Upper lobe of right lung (tissue), 1 donor: ENCODE measurements around the gene ADGRV1. TPM values are rescaled to one million over a fixed set of nuclear protein-coding genes. Genes with fewer than 3 reads are reported as not detected.

Experiments used
- ATAC-seq: fragments of 200-7000 bp; cut with Tn5 transposase; one replicate; pipeline ENCODE4 v1.9.1; 2020; ENCODE audit warnings: mild to moderate bottlenecking, moderate library complexity
- DNase-seq: peaks from one replicate; pipeline ENCODE4 v3.0.0-alpha.2; 2020
- H3K27ac ChIP-seq: fragments of 200-600 bp; one replicate; pipeline ENCODE4 v1.8.0; 2022
- H3K27me3 ChIP-seq: fragments of 200-600 bp; one replicate; pipeline ENCODE4 v1.8.0; 2022; ENCODE audit warnings: mild to moderate bottlenecking
- H3K36me3 ChIP-seq: fragments of 200-600 bp; one replicate; pipeline ENCODE4 v1.8.0; 2022
- H3K4me1 ChIP-seq: fragments of 200-600 bp; one replicate; pipeline ENCODE4 v1.8.0; 2022
- H3K4me3 ChIP-seq: fragments of 200-600 bp; one replicate; pipeline ENCODE4 v1.8.0; 2022; ENCODE audit warnings: mild to moderate bottlenecking
- H3K9me3 ChIP-seq: fragments of 200-600 bp; one replicate; pipeline ENCODE4 v1.8.0; 2022
- CTCF ChIP-seq: fragments of 200-600 bp; IDR thresholded peaks from one replicate; pipeline ENCODE4 v1.8.0; 2022; ENCODE audit warnings: antibody characterized with exemption
- intact Hi-C: fragments of 100-400 bp; cut with DNase I; formaldehyde crosslinking; loops from one replicate; pipeline ENCODE4 v1.11.0; 2022
- total RNA-seq: library from RNA; stranded (reverse); fragmentation: NEBNext Ultra II Directional; extraction: Animal tissue kit (Norgen Biotek cat#: 25700); gene quantifications from one replicate; pipeline ENCODE4 v1.2.1, GENCODE V29; 2021
- donor health status: DM: no; HTN: yes; CAD: no; lungs with severe emphysema.

The ADGRV1 gene
- total RNA-seq, 1 donor from 2014 or later, result 47.1 TPM

GRCh38 chr5:91183743-91184142, 625.1 kb downstream of the ADGRV1 start:
- intact Hi-C loops, result no loop called here
- DNase-seq (no peak), ATAC-seq (peak; percentile 70)
- no peak for TF ChIP-seq CTCF
- Histone ChIP-seq H3K9me3 (no peaks in the 10 kb centered on the region), H3K36me3 (no peaks in the 10 kb centered on the region), H3K27ac (no peak overlapping the region), H3K4me1 (no peaks in the 10 kb centered on the region), H3K27me3 (no peaks in the 10 kb centered on the region), H3K4me3 (no peak overlapping the region)

GRCh38 chr5:91186101-91186500, 627.5 kb downstream of the ADGRV1 start:
- intact Hi-C loops, result no loop called here

GRCh38 chr5:91187032-91187431, 628.4 kb downstream of the ADGRV1 start:
- H3K36me3 ChIP-seq, result no peaks in the 10 kb centered on the region
- no peaks in the 10 kb centered on the region for H3K9me3 ChIP-seq
- H3K27me3 ChIP-seq, result no peaks in the 10 kb centered on the region
- no peak for TF ChIP-seq CTCF
- no peak overlapping the region for H3K4me3 ChIP-seq
- no peak for ATAC-seq
- H3K27ac ChIP-seq, result no peak overlapping the region
- peaks cover 14% of the 10 kb centered on the region for H3K4me1 ChIP-seq
- intact Hi-C loops, result no loop called here
- no peak for DNase-seq

More at GRCh38 chr5:91186101-91186500, 627.5 kb downstream of the ADGRV1 start:
- Histone ChIP-seq H3K36me3 (no peaks in the 10 kb centered on the region), H3K4me3 (no peak overlapping the region), H3K4me1 (peaks cover 14% of the 10 kb centered on the region), H3K27ac (no peak overlapping the region), H3K27me3 (no peaks in the 10 kb centered on the region), H3K9me3 (no peaks in the 10 kb centered on the region)
- DNase-seq (no peak), ATAC-seq (no peak)
- no peak for TF ChIP-seq CTCF

- no peak for ATAC-seq
- no peak for DNase-seq
These were observed 630.2 kb downstream of the ADGRV1 start for GRCh38 chr5:91188755-91189154.

GRCh38 chr5:91189480-91190313, 631.1 kb downstream of the ADGRV1 start:
- TF ChIP-seq CTCF, result no peak

More at GRCh38 chr5:91188755-91189154, 630.2 kb downstream of the ADGRV1 start:
- H3K4me1 ChIP-seq, result peaks cover 14% of the 10 kb centered on the region
- H3K36me3 ChIP-seq, result no peaks in the 10 kb centered on the region
- no peaks in the 10 kb centered on the region for H3K27me3 ChIP-seq
- no peak overlapping the region for H3K4me3 ChIP-seq
- H3K9me3 ChIP-seq, result no peaks in the 10 kb centered on the region
- intact Hi-C loops, result no loop called here
- TF ChIP-seq CTCF, result no peak
- H3K27ac ChIP-seq, result no peak overlapping the region

More at GRCh38 chr5:91189480-91190313, 631.1 kb downstream of the ADGRV1 start:
- Histone ChIP-seq H3K9me3 (no peaks in the 10 kb centered on the region), H3K36me3 (no peaks in the 10 kb centered on the region), H3K4me1 (peaks cover 14% of the 10 kb centered on the region), H3K27ac (peak overlapping the region; percentile 67), H3K27me3 (no peaks in the 10 kb centered on the region), H3K4me3 (peak overlapping the region; percentile 13)
- intact Hi-C loops, result no loop called here
- peak; percentile 60 for ATAC-seq
- DNase-seq, result no peak
